HG03095 (cell line): Measurements from ENCODE around the gene TRIM29.
"Not testable (repeated sequence)": the region's sequence is repeated elsewhere in the genome, so short reads cannot be mapped to it uniquely, and the experiment has no call there.

Experiments used
- ATAC-seq: cut with Tn5 transposase; IDR thresholded peaks from one replicate; pipeline ENCODE4 v1.9.1; 2021; ENCODE audit warnings: moderate library complexity; ENCODE audit not compliant: unreplicated experiment

TRIM29 gene

DNA sequence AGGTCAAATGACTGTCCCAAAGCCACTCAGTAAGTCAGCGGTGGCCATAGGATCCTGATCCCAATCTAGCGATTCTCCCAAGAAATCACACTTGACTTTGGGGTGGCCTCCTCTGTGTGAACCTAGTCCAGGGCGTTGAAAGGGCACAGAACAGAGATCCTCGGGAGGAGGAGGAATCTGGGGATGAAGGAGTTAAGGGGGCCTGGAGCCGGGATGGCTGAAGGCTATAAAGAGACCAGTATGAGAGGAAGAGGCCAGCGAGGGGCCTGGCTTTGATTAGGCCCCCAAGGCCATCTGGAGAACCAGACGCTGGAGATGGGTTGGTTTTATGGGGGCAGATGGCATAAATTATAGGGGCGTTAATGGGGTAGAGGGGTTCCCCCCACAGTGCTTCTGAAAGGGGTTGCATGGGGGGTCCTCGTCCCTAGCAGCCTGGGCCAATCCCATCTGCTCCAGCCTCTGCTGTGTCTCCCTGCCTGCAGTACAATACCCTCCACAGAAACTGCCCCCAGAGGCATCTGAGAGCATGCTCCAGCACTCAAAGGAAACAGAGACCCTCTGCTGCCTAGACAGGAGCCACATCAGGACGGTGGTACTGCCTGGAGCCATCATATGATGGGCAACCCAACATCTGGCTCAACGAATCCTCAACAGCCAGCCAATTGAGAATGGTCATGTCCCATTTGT lies 35.2 kb upstream of the TRIM29 start:
- no peak for ATAC-seq

DNA sequence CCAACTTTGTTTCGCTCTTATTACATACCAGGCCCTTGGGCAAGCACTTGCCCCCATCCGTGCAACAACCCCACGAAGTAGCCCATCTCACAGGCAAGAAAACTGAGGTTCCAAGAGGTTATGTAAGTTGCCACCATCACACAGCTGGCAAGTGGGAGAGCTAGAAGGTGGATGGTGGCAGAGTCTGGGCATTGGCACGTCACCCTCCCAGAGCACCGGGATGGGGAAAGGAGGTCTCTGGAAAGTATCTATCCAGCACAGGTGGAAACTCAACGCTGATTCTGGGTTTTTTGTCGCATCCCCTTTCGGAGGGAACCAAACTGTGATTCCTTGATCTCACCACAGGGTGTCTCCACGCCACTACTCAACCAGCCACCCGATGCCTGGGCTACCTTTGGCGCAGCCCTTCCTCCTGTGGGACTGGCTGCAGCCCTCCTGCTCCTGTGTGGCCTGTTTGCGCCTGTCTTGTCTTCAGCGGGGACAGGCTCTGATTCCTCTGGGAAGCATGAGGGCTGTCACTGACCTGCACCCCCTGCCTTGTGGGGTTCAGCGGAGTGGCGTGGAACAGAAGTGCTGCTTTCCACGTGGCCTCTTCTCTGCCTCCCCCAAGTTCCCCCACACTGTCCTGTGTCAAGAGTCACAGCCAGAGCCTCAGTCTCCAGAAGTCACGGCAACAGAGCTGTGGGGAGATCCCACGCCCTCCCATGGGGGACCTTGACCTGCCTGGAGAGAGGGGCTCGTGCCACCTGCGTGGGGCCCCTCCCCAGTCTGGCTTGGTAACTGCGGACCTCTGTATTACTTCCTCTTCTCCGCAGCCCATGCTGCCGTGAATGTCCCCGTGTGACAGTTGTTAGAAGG lies 34.4 kb upstream of the TRIM29 start:
- ATAC-seq: no peak

DNA sequence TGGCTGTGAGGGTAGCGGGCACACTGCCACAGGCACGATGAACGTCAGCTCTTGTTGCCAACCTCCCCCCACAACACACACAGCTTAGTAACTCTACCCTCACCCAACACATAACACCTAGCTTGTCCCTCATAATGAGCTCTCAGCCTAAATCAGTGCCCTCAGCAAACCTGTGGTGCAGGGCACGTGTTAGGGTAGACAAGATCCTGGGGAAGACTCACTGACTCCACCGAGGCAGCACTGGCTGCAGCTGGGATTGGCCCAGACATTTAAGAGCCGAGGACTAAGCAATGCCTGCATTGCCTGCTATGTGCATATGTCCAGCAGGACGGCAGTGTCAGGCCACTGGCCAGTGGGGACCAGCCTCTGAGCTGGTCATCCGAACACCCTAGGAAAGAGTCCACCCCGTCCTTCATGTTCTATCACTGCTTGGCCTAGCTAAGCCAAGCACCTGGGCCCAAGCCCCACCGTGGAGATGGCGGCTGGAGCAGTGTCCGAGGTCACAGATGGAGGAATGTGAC lies 32.9 kb upstream of the TRIM29 start:
- no peak for ATAC-seq

DNA sequence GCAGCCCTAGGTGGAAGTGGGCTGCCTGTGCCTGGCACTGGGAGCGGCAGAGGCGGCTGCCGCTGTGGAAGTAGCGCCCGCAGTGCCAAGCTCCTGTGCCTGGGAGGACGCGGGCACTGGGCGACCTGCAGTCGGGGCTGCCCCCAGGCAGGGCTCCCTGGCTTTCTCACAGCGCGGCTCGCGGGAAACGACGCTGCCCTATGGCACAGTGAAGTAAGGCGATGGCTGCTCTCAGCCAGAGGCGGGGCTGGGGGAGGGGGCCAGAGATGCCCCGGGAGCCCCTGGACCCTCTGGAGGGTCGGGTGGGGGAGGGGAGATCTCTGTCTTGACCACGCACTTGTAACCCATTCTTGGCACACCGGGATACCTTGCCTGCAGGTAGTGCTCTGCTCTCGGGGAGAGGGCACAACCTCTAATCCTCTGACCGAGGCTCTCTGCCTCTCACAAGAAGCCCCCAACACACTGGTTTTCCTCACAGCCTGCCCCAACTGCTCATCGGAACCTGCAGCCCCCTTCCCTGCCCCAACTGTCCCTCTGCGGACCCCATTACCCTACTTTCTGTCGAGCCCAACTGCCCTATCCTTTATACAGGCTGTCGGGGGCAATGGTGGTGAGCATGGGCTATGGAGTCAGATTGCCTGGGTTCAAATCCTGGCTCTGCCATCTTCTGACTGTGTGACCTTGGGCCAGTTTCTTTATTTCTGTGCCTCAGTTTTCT lies 32.2 kb upstream of the TRIM29 start:
- ATAC-seq: no peak

DNA sequence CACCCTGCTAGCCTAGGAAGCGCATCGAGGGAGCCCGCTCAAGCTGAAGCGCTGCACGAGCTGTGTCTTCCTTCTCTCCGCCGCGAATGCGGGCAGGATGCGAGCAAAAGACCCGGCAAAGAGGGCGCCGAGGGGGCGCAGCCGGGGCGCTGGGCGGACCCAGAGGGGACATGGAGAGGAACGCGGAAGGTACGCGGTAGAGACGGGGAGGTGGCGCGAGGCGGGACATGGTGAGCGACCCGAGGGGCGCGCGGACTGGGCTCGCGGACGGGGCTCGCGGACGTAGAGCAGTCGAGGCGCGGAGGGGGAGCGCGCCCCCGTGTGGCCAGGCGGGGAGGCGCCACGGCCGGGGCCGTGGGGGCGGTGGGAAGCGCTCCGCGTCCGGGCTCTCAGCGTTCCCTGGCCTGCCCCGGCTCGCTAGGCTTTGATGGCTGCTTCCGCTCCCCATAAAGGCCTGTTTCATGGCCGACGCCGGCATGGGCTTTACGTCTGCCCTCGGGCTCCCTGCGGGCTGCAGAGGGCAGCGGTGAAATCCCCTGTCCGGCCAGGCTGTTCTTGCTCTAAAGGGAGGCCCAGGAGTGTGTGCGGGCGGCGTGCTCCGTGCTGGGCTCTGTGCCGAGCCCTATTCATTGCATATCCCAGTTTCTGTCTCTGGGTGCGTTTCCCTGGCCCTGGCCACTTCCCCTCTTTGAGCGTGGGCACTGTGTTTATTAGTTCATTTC lies 31.2 kb upstream of the TRIM29 start:
- no peak for ATAC-seq

DNA sequence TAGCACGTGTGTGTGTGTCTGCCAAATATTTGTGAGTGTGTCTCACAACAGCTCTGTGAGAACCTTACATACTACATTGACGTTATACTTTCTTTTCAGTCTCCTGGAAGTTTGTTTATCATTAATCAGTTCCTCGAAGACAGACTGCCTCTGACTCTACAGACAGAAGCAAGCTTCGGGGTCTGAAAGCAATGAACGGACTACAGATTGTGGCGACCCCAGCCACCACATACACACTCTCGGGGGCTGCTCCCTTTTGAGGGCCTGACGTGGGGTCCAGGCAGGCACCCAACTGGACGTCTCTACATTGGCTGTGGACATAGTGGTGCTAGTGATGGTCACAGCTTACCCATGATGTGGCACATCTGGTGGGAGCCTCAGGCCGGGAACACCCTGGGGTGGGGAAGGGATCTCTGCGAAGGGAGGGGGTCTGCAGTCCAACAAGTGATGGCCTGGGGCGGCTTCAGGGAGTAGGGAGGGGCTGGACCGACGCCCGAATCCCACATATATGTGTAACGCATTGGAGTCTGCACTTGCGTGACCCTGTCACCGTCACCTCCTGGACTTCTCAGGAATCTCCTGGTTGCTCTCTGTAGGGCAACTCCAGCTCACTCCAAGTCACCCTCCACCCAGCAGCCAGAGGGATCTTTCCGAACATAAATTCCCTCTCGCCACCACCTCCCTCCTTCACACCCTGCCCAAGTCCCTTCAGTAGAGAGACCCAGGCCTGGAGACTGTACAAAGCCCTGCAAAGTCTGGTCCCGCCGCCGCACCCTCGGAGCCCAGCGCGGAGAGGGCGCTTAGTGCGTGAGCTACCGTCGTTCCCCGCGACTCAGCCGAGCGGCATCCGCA lies 30.4 kb upstream of the TRIM29 start:
- no peak for ATAC-seq

DNA sequence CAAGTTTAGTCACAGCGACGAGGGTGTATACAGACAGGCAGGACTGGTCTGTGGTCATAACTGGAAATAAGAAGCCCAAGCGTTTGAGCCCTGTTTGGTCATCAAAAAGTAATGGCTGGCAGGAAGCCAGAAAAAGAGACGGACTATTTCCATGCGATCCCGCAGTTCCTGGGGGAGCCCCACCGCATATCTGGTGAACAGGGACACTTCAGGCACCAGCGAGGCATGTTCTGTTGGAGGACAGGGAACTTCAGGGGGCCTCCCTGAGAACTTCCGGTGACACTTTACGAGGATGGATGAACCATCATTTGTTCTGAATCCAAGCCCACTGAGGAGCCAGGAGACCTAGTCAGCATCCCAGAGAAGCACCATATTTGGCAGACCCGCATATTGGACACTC lies 29.7 kb upstream of the TRIM29 start:
- no peak for ATAC-seq

DNA sequence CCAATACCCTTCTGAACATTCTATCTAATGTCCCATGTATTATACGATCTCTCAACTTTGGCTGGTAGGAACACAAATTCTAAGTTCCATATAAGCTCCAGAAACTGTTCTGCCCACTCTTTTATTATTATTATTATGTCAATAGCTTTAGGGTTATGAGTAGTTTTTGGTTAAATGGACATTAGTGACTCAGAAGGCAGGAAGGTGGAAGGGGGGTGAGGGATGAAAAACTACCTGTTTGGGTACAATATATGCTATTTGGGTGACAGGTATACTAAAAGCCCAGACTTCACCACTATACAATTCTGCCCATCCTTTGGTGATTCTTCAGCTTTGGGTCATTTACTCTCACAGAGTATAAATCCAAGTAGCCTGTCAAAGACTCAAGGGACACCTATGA lies 22.5 kb upstream of the TRIM29 start:
- no peak for ATAC-seq

DNA sequence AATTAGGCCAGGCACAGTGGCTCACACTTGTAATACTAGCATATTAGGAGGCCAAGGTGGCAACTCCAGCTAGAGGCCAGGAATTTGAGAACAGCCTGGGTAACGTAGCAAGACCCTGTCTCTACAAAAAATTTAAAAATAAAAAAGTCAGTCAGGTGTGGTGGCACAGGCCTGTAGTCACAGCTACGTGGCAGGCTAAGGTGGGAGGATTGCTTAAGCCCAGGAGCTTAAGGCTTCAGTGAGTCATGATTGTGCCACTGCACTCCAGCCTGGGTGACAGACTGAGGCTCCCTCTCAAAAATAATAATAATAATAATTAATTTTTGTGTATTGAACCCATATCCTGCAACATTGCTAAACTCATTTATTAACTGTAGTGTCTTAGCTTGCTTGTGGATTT lies 15.3 kb upstream of the TRIM29 start:
- no peak for ATAC-seq

DNA sequence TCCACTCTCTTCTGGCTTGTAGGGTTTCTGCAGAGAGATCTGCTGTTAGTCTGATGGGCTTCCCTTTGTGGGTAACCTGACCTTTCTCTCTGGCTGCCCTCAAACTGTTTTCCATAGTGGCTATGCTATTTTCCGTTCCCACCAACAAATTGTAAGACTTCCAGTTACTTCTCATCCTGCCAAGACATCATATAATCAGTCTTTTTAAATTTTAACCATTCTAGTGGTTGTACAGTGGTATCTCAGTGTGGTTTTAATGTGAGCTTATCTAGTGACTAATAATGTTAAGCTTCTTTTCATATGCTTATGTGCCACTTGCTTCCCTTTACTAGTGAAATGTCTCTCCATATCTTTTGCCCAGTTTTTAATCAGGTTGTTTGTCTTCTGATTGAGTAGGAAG lies 13.6 kb upstream of the TRIM29 start:
- no peak for ATAC-seq

DNA sequence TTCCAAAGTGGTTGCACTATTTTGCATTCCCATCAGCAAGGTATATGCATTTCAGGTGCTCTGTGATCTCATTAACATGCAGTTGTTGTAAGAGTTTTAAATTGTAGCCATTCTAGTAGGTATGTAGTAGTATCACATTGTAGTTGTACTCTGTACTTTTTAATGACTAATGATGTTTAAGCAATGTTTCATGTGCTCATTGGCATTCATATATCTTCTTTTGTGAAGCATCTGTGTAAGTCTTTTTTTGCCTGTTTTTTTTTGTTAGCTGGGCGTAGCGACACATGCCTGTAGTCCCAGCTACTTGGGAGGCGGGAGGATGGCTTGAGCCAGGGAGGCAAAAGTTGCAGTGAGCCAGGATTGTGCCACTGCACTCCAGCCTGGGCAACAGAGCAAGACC lies 11.3 kb upstream of the TRIM29 start:
- ATAC-seq: no peak

DNA sequence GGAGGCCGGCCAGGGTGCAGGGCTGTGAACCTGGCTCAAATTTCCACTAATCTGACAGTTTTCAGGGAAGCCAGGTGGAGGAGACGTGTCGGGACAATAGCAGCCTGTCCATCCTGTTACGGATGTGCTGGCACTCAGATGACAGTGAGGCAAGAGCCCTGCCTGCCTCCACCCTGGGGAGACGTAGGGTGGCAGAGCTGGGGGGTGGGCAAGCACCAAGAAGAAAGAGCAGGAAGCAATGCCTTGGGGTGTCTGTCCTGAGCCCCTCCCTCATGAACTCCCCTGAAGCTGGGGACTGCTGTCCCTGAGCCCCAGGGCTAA lies 10.0 kb upstream of the TRIM29 start:
- ATAC-seq: no peak

DNA sequence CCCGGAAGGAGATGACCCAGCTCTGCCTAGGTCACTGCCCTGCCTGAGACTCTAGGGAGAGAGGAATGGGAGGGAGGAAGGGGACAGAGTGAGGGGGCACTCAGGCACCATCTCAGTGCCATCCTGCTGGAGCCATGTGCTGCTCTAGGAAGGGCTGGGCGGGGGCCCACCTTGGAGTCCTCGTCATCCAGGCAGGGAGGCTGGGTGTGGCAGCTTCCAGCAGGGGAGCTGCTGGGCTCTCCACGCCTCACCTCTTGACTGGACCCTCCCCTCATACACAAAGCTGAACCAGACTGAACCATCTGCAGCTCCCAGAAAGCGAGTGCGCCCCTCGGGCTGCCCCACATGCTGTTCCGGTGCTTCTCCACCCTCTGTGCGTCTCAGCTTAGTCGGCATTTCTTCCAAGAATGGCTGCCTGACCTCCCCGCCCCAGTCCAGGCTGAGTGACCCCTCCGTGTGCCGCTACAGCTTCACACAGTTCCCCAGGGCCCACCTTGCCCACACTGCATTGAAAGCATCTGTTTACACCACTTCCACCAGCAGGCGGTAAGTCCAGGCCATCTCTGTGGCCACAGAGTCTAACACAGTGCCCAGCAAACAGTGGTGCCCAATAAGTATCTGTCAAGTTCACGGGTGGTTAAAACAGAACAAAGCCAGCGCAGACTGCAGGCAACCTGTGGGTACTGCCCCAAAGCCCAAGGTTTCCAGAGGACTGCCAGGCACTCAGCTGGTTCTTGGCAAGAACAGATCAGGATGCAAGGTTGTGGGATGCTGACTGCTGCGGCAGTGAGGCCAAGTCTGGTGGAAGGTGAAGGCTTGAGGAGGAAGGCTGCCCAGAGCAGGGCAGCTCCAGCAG lies 9.4 kb upstream of the TRIM29 start:
- ATAC-seq: no peak

DNA sequence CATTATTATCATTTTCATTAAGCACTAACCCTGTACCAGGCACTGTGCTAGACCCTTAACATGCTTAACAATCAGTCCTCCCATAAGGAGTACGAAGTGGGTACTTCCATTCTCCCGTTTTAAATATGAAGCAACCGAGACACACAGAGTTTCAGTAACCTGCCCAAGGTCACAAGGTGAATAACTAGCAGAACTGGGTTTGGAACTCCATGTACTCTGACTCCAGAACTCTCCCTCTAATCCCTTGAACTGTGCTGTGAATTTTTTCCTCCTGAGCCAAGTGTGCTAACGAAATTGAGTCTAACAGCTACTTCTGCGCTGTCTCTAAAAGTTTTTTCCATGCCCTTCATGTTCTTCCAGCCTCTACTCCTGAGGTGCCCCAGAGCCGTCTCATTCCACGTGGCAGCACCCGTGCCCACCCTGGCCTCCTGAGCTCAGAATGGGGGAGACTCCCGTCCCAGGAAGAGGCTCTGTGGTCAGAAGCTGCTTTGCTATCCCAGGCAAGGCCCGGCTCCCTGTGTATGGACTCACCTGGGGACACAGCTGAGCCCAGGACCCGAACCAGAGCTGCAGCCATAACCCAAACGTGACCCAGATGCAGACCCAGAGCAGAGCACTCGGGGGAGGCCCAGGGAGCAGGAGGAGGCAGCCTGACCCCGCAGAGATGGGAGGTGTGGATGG lies 8.6 kb upstream of the TRIM29 start:
- ATAC-seq: no peak

DNA sequence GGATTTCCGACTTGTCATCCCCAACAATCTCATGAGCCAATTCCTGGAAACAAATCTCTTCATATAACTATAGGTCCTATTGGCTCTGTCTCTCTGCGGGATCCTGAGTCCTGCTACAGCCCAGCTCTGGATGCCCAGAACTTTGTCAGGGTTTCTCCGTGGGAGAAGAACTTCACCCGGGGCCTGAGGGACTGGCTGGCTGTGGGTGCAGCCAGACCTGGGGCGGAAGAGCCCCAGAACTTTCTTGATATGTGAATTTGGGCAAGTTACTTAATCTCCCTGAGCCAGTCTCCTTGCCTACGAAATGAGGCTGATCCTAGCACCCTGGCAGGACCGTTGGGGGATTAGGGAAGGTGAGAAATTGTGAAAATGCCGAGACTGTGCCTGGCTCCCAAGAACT lies 6.6 kb upstream of the TRIM29 start:
- no peak for ATAC-seq

DNA sequence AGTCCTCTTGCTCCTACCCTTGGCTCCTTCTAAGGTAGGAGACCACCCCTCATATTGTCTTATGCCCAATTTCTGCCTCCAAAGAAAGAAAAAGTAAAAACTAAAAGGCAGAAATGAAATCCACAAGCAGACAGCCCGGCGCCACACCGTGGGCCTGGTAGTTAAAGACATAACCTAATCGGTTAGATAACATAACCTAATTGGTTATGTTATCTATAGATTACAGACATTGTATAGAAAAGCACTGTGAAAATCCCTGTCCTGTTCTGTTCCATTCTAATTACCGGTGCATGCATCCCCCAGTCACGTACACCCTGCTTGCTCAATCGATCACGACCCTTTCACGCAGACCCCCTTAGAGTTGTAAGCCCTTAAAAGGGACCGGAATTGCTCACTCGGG lies 5.6 kb upstream of the TRIM29 start:
- not testable (repeated sequence) for ATAC-seq

DNA sequence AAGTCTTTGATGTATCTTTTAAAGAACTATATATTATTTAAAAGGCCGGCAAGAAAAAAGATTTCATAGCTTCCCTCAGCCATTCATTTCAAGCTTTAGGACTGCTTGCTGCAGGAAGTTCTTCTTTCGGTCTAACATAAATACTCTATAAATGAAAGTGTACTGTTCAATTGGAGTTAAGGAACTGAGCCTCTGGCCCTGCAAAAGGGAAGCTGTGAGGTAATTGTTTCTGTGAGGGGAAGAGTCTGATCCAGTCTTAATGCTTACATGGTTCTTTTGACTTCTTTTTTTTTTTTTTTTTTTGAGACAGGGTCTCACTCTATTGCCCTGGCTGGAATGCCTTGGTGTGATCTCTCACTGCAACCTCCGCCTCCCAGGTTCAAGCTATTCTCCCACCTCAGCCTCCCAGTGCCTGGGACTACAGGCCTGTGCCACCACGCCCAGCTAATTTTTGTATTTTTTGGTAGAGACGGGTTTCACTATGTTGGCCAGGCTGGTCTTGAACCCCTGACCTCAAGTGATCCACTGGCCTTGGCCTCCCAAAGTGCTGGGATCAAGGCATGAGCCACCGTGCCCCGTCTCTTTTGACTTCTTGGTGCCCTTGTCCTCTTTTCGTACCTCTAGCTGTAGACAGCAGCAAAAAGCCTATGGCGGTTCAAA lies 4.7 kb upstream of the TRIM29 start:
- ATAC-seq: no peak

DNA sequence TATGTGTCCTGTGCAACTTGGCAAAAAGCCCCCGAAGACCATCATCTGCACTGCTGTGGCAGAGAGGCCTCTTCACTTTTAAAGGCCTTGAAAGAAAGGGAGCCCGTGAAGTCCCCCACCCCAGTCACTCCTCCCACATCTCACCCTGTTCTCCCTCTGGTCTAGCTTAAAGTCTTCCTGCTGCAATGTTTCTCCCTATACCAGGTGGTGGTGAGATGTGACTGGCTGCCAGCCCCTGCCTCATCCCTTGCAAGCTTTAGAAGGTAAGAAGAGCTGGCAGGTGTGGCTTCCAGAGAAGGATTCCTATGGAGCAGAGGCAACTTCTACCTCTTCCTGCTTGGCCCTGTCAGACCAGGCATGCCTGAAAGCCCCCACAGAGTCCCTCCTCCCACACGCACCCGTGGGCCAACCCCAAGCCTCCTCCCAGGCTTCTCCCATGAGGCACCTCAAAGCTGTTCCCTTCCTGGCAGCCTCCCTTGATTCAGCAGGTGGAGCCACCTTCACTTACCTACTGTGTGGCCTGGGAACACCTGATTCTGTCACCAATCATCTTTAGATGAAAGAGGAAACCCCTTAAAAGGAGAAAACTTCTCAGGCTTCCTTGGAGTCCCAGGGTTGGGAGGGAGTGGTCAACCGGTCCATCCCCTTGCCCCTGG lies 4.0 kb upstream of the TRIM29 start:
- no peak for ATAC-seq
